GM12878 (cell line): ENCODE measurements around the gene REEP2. TPM values are rescaled to one million over a fixed set of nuclear protein-coding genes. Genes with fewer than 3 reads are reported as not detected.

Source experiments
- ATAC-seq: fragments of 200-7000 bp; cut with Tn5 transposase; 3 replicates; pipeline ENCODE4 v1.9.1; 2020; ENCODE audit warnings: mild to moderate bottlenecking, moderate library complexity
- BruUV-seq: library from RNA; stranded (reverse); fragments of 400-500 nt; replicated peaks from 2 replicates; lab custom pipeline; 2021; lab: Mats Ljungman, UMichigan
- CTCF ChIA-PET: fragments of 300-600 bp; sonication (Branson Sonifier 250); formaldehyde crosslinking; extraction: SDS; loops from one replicate; lab custom pipeline; 2021; ENCODE audit warnings: inconsistent platforms; lab: Yijun Ruan, JAX
- POLR2A ChIA-PET: fragments of 350-600 bp; formaldehyde crosslinking; extraction: SDS; loops from one replicate; lab custom pipeline; 2021; ENCODE audit warnings: inconsistent platforms; lab: Charles Lee
- RAD21 ChIA-PET: fragments of 300-600 bp; sonication (Branson Sonifier 250); formaldehyde crosslinking; loops from one replicate; lab custom pipeline; 2023; ENCODE audit warnings: antibody characterized with exemption; ENCODE audit not compliant: unreplicated experiment; lab: Charles Lee
- SMC1A ChIA-PET: fragments of 300-600 bp; sonication (Branson Sonifier 250); formaldehyde crosslinking; loops from one replicate; lab custom pipeline; 2023; ENCODE audit not compliant: unreplicated experiment, uncharacterized antibody; lab: Charles Lee
- DNase-seq: peaks from one replicate; pipeline ENCODE4 v3.0.0-alpha.2; 2011; ENCODE audit warnings: low read depth, low spot score
- FAIRE-seq: peaks from 3 replicates; lab custom pipeline; 2011; peaks lifted over from hg19 to GRCh38; lab: Jason Lieb, UNC
- H2AFZ ChIP-seq: 2 replicates; pipeline ENCODE4 v1.6.0; 2011; ENCODE audit warnings: low read depth, low read length, control low read depth; ENCODE audit not compliant: control insufficient read depth
- H3K27ac ChIP-seq: 2 replicates; pipeline ENCODE4 v1.5.1; 2011; ENCODE audit warnings: control low read depth; ENCODE audit not compliant: control insufficient read depth, insufficient read depth
- H3K27me3 ChIP-seq, 2 experiments: replicated peaks in 1 of 2; 2 replicates each; pipeline versions ENCODE4 v1.6.0 to v1.6.1; 2011; ENCODE audit warnings: low read length in 1 of 2; ENCODE audit not compliant: control insufficient read depth in 2 of 2, insufficient read depth in 2 of 2
- H3K36me3 ChIP-seq, 2 experiments: 2 replicates each; pipeline ENCODE4 v1.5.1; 2011; ENCODE audit warnings: low read length in 1 of 2; ENCODE audit not compliant: control insufficient read depth in 2 of 2, insufficient read depth in 2 of 2
- H3K4me1 ChIP-seq: 2 replicates; pipeline ENCODE4 v1.6.1; 2011; ENCODE audit warnings: mild to moderate bottlenecking, low read length, moderate library complexity, mixed read lengths; ENCODE audit not compliant: control insufficient read depth, insufficient read depth
- H3K4me2 ChIP-seq: 2 replicates; pipeline ENCODE4 v1.6.0; 2011; ENCODE audit warnings: control low read depth; ENCODE audit not compliant: control insufficient read depth, insufficient read depth
- H3K4me3 ChIP-seq: fragments of 200-600 bp; sonication (generic); 2 replicates; pipeline ENCODE4 v1.5.1; 2016
- H3K79me2 ChIP-seq: 2 replicates; pipeline ENCODE4 v1.6.0; 2011; ENCODE audit warnings: low read length; ENCODE audit not compliant: control insufficient read depth, insufficient read depth
- H3K9ac ChIP-seq: 2 replicates; pipeline ENCODE4 v1.8.0; 2011; ENCODE audit warnings: low read length, control low read depth, mixed read lengths; ENCODE audit not compliant: control insufficient read depth, insufficient read depth
- H3K9me3 ChIP-seq: replicated peaks from 3 replicates; pipeline ENCODE4 v1.5.1; 2011; ENCODE audit warnings: mild to moderate bottlenecking, low read length; ENCODE audit not compliant: control insufficient read depth, insufficient read depth
- H4K20me1 ChIP-seq: 2 replicates; pipeline ENCODE4 v1.6.0; 2011; ENCODE audit not compliant: control insufficient read depth, insufficient read depth
- EGR1 ChIP-seq, 2 experiments: IDR thresholded peaks; 1 replicate in 1 of 2; 2 replicates in 1 of 2; pipeline ENCODE4 v1.6.1; 2011 to 2012; ENCODE audit warnings: low read depth in 2 of 2, low read length in 2 of 2, borderline replicate concordance in 1 of 2, mild to moderate bottlenecking in 1 of 2, moderate library complexity in 1 of 2
- FOXK2 ChIP-seq: fragments of 450-650 bp; IDR thresholded peaks from 2 replicates; pipeline ENCODE4 v1.6.1; 2017; ENCODE audit warnings: mild to moderate bottlenecking, moderate library complexity
- MEF2B ChIP-seq: fragments of 450-650 bp; IDR thresholded peaks from 2 replicates; pipeline ENCODE4 v1.6.1; 2018; ENCODE audit warnings: mild to moderate bottlenecking, moderate library complexity; ENCODE audit not compliant: partially characterized antibody, poor library complexity, severe bottlenecking
- PML ChIP-seq: IDR thresholded peaks from 2 replicates; pipeline ENCODE4 v1.6.1; 2012; ENCODE audit warnings: low read length, inconsistent platforms
- POLR2A ChIP-seq: IDR thresholded peaks from 2 replicates; pipeline ENCODE4 v1.6.1; 2011; ENCODE audit warnings: low read depth, mild to moderate bottlenecking, low read length
- RFX5 ChIP-seq: IDR thresholded peaks from 2 replicates; pipeline ENCODE4 v1.6.1; 2011; ENCODE audit warnings: low read depth, low read length, improper control_type of control experiment
- YBX1 ChIP-seq: fragments of 450-650 bp; IDR thresholded peaks from 2 replicates; pipeline ENCODE4 v1.6.1; 2016; ENCODE audit warnings: antibody characterized with exemption
- whole genome bisulfite sequencing: methylation state at CpG from one replicate; pipeline ENCODE4 v1.1.6; 2016; ENCODE audit warnings: low lambda C conversion rate; ENCODE audit not compliant: insufficient replicate concordance, insufficient coverage; ENCODE audit errors: missing lambda C conversion rate; 5-methylcytosine and 5-hydroxymethylcytosine counted together
- in situ Hi-C: fragments of 300-500 bp; cut with MboI; formaldehyde crosslinking; loops from 9 replicates; pipeline ENCODE4 v1.14.3; 2018; ENCODE audit warnings: mixed read lengths
- intact Hi-C: fragments of 100-400 bp; cut with micrococcal nuclease; formaldehyde crosslinking; loops from one replicate; pipeline ENCODE4 v1.14.2; 2022; ENCODE audit not compliant: unreplicated experiment
- polyA plus RNA-seq, 11 experiments: library from polyadenylated mRNA; depleted of rRNA in 4 of 11; unstranded in 6 of 11; stranded (reverse) in 5 of 11; fragments of >200 nt; fragmentation: Nextera tagmentation in 4 of 11; fragmentation: Illumina TruSeq in 1 of 11; extraction: Ambion mirVana in 4 of 11; extraction: Trizol in 1 of 11; gene quantifications; 1 replicate in 1 of 11; 2 replicates in 10 of 11; pipeline versions ENCODE4 v1.2.1 to v1.2.3, GENCODE V29; 2011 to 2016; ENCODE audit warnings: inconsistent platforms in 2 of 11, missing spikeins in 2 of 11, low read depth in 1 of 11
- total RNA-seq, 4 experiments: library from RNA; depleted of rRNA in 3 of 4; stranded (reverse); fragments of >200 nt in 3 of 4; fragmentation: Illumina TruSeq in 1 of 4; extraction: Trizol in 1 of 4; gene quantifications; 2 replicates each; pipeline versions ENCODE4 v1.2.1 to v1.2.3, GENCODE V29; 2013 to 2021
- TF ChIP-seq, protein P1 (sequence below): IDR thresholded peaks from 2 replicates; pipeline ENCODE4 v1.6.1; 2011; ENCODE audit warnings: low read depth, low read length, improper control_type of control experiment, borderline replicate concordance
- TF ChIP-seq, protein P2 (sequence below): fragments of 450-650 bp; IDR thresholded peaks from 2 replicates; pipeline ENCODE4 v1.6.1; 2017; ENCODE audit warnings: mild to moderate bottlenecking, moderate library complexity
- TF ChIP-seq, protein P3 (sequence below): fragments of 450-650 bp; IDR thresholded peaks from 2 replicates; pipeline ENCODE4 v1.6.1; 2017; ENCODE audit warnings: mild to moderate bottlenecking, moderate library complexity

Gene REEP2
- total and polyA plus RNA-seq, 10 of the 15 experiments (the other 5 are each of a cell fraction or from before 2014, with no cell fraction given) = 0.10 to 3.1 (median 2.0) TPM

DNA sequence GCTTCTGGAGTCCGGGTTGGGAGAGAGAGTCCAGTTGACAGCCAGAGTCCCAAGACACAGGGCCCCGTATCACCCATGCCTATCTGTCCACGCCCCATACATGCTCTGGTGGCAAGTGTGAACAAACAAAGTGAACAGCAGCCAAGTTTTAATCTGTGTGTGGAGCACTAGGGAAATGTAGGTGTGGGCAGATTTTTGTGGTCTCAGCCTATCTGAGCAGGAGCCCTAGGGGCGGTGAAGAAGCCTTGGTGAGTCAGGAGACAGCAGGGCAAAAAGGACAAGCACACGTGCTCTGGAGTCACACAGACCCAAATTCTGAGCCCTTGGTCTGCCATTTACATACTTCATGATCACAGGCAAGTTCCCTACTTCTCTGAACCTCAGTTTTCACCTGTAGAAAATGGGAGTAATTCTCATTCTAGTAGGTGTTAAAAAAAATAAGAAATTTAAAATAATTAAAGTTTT, 49.7 kb downstream of the REEP2 start:
- H3K4me2 ChIP-seq = no peak overlapping the region
- TF ChIP-seq, protein P1, sequence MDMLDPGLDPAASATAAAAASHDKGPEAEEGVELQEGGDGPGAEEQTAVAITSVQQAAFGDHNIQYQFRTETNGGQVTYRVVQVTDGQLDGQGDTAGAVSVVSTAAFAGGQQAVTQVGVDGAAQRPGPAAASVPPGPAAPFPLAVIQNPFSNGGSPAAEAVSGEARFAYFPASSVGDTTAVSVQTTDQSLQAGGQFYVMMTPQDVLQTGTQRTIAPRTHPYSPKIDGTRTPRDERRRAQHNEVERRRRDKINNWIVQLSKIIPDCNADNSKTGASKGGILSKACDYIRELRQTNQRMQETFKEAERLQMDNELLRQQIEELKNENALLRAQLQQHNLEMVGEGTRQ = no peak
- TF ChIP-seq, protein P2, sequence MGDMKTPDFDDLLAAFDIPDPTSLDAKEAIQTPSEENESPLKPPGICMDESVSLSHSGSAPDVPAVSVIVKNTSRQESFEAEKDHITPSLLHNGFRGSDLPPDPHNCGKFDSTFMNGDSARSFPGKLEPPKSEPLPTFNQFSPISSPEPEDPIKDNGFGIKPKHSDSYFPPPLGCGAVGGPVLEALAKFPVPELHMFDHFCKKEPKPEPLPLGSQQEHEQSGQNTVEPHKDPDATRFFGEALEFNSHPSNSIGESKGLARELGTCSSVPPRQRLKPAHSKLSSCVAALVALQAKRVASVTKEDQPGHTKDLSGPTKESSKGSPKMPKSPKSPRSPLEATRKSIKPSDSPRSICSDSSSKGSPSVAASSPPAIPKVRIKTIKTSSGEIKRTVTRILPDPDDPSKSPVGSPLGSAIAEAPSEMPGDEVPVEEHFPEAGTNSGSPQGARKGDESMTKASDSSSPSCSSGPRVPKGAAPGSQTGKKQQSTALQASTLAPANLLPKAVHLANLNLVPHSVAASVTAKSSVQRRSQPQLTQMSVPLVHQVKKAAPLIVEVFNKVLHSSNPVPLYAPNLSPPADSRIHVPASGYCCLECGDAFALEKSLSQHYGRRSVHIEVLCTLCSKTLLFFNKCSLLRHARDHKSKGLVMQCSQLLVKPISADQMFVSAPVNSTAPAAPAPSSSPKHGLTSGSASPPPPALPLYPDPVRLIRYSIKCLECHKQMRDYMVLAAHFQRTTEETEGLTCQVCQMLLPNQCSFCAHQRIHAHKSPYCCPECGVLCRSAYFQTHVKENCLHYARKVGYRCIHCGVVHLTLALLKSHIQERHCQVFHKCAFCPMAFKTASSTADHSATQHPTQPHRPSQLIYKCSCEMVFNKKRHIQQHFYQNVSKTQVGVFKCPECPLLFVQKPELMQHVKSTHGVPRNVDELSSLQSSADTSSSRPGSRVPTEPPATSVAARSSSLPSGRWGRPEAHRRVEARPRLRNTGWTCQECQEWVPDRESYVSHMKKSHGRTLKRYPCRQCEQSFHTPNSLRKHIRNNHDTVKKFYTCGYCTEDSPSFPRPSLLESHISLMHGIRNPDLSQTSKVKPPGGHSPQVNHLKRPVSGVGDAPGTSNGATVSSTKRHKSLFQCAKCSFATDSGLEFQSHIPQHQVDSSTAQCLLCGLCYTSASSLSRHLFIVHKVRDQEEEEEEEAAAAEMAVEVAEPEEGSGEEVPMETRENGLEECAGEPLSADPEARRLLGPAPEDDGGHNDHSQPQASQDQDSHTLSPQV = no peak
- TF ChIP-seq YBX1 = no peak
- TF ChIP-seq EGR1 (IDR thresholded peaks at IDR 0.05; ENCODE audit: borderline replicate concordance in 1 of 2, low read depth in 2 of 2, low read length in 2 of 2) = no peak
- TF ChIP-seq, protein P3, sequence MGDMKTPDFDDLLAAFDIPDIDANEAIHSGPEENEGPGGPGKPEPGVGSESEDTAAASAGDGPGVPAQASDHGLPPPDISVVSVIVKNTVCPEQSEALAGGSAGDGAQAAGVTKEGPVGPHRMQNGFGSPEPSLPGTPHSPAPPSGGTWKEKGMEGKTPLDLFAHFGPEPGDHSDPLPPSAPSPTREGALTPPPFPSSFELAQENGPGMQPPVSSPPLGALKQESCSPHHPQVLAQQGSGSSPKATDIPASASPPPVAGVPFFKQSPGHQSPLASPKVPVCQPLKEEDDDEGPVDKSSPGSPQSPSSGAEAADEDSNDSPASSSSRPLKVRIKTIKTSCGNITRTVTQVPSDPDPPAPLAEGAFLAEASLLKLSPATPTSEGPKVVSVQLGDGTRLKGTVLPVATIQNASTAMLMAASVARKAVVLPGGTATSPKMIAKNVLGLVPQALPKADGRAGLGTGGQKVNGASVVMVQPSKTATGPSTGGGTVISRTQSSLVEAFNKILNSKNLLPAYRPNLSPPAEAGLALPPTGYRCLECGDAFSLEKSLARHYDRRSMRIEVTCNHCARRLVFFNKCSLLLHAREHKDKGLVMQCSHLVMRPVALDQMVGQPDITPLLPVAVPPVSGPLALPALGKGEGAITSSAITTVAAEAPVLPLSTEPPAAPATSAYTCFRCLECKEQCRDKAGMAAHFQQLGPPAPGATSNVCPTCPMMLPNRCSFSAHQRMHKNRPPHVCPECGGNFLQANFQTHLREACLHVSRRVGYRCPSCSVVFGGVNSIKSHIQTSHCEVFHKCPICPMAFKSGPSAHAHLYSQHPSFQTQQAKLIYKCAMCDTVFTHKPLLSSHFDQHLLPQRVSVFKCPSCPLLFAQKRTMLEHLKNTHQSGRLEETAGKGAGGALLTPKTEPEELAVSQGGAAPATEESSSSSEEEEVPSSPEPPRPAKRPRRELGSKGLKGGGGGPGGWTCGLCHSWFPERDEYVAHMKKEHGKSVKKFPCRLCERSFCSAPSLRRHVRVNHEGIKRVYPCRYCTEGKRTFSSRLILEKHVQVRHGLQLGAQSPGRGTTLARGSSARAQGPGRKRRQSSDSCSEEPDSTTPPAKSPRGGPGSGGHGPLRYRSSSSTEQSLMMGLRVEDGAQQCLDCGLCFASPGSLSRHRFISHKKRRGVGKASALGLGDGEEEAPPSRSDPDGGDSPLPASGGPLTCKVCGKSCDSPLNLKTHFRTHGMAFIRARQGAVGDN = no peak
- TF ChIP-seq POLR2A = no peak
- TF ChIP-seq MEF2B = no peak
- TF ChIP-seq PML = no peak
- no peak for TF ChIP-seq RFX5
- TF ChIP-seq FOXK2 = no peak
- no peak overlapping the region for H2AFZ ChIP-seq
- BruUV-seq = no TSS peak
- intact Hi-C loops = no loop called here
- no peak for FAIRE-seq
- ChIA-PET POLR2A (no interaction called here), SMC1A (interaction anchor here (0.9 kb wide), 1 partner anchor 419 kb away, joined by 3 read pairs; no protein-coding TSS in a partner anchor), RAD21 (no interaction called here), CTCF (no interaction called here)
- H4K20me1 ChIP-seq = no peaks in the 10 kb centered on the region
- in situ Hi-C loops = no loop called here
- H3K27me3 ChIP-seq = peaks cover 3 to 9% of the 10 kb centered on the region in 2 experiments; a peak in 3 of 4 replicates
- WGBS = 14% methylated on average over 5 of the region's 5 CpGs
- H3K4me1 ChIP-seq = peaks cover 7% of the 10 kb centered on the region; the same call in 1 of the 2 replicates
- no peak overlapping the region for H3K27ac ChIP-seq
- H3K9ac ChIP-seq = no peak overlapping the region
- H3K36me3 ChIP-seq = no peaks in the 10 kb centered on the region
- DNase-seq = no peak
- H3K4me3 ChIP-seq = no peak overlapping the region
- ATAC-seq = no peak
- no peaks in the 10 kb centered on the region for H3K79me2 ChIP-seq
- H3K9me3 ChIP-seq = no peaks in the 10 kb centered on the region
